ENCODE data around the gene ATF7IP. TPM values are rescaled to one million over a fixed set of nuclear protein-coding genes. Genes with fewer than 3 reads are reported as not detected.

Gene ATF7IP
- polyA plus RNA-seq, 1 of the 3 experiments (the other 2 are of a cell fraction) = 2.8 TPM

DNA sequence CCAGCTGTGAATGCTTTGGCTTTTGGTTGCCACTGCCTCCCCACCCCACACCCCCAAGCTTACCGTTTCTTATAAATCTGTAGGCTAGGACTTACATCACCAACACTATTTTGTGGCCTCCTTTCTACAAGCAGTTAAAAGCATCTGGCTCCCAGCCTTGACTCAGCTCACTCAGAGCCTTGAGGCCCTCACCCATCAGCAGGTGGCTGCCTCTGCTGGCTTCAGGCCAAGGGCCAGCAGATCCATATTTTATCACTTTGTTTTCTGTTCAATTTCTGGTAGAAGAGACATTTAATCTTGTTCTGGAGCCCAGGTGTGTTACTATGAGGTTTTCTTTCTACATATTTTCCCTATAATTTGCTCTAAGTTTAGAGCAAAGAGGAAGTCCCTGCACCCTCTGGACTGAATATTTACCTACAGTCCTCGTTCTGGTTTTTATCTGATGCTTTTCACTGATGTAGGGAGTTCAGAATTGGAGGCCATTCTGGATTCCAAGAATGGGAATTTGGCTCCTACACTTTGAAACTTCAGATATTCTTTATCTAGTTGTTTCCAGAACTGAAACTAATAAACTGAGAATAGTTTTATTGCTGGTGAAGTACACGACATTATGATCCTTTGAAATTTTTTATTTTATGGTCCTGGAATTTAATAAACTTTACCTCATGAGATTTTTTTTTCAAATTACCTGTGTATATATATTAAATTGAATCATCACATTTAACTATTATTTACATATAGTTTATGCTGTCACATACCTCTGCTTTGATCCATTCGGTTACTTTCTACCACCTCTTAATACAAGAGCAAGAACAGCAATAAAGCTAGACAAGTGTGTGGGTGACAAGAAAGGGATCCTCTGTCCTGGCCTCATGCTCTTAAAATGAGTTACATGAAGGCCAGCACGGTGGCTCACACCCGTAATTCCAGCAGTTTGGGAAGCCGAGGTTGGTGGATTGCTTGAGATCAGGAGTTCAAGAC is 180.0 kb downstream of the ATF7IP start:
- Histone ChIP-seq H3K36me3 (replicated peaks in 1 of 2; ENCODE audit: control insufficient read depth in 1 of 2, insufficient read depth in 2 of 2, low read length in 1 of 2) (no peaks in the 10 kb centered on the region), H3K9ac (no peak overlapping the region), H3K4me2 (no peak overlapping the region), H3K4me3 (ENCODE audit: low read depth in 2 of 2, low read length in 1 of 2) (no peak overlapping the region), H4K20me1 (ENCODE audit: insufficient read depth) (no peaks in the 10 kb centered on the region), H3F3A (replicated peaks; ENCODE audit: insufficient read depth) (no peaks in the 10 kb centered on the region), H3K9me2 (no peaks in the 10 kb centered on the region), H3K79me2 (ENCODE audit: insufficient read depth) (no peaks in the 10 kb centered on the region), H3K4me1 (ENCODE audit: control insufficient read depth in 1 of 2, insufficient read depth in 2 of 2, low read depth in 1 of 2, low read length in 1 of 2) (no peaks in the 10 kb centered on the region), H3K27ac (ENCODE audit: low read depth in 2 of 2, low read length in 1 of 2) (no peak overlapping the region), H2AFZ (ENCODE audit: low read depth) (no peak overlapping the region), H3K27me3 (ENCODE audit: insufficient read depth) (no peaks in the 10 kb centered on the region), H3K9me3 (no peaks in the 10 kb centered on the region)
- POLR2A ChIA-PET = no interaction called here
- CTCF ChIA-PET = interaction anchor here (0.6 kb wide), 1 partner anchor 1724 kb away, joined by 4 read pairs; no protein-coding TSS in a partner anchor
- no peak for DNase-seq
- WGBS (ENCODE audit: low lambda C conversion rate) = 34% methylated on average over 7 of the region's 7 CpGs
- no peak for TF ChIP-seq NRF1 (IDR thresholded peaks at IDR 0.05; ENCODE audit: low read depth, low read length)
- TF ChIP-seq SMC3 (IDR thresholded peaks at IDR 0.05; ENCODE audit: low read depth, low read length) = no peak
- TF ChIP-seq FOXJ3 (CRISPR knock-in tag; IDR thresholded peaks at IDR 0.05) = no peak
- TF ChIP-seq CHD2 (IDR thresholded peaks at IDR 0.05; ENCODE audit: low read length, partially characterized antibody) = no peak
- no peak for TF ChIP-seq SIN3A (IDR thresholded peaks at IDR 0.05; ENCODE audit: borderline replicate concordance, low read depth, low read length)
- no peak for TF ChIP-seq FOXM1 (IDR thresholded peaks at IDR 0.05; ENCODE audit: low read depth)
- no peak for TF ChIP-seq YY1 (IDR thresholded peaks at IDR 0.05; ENCODE audit: low read depth)
- TF ChIP-seq MAX (IDR thresholded peaks at IDR 0.05; ENCODE audit: low read depth) = no peak
- no peak for TF ChIP-seq RXRA (IDR thresholded peaks at IDR 0.05; ENCODE audit: borderline replicate concordance, low read depth)
- TF ChIP-seq, protein P1, sequence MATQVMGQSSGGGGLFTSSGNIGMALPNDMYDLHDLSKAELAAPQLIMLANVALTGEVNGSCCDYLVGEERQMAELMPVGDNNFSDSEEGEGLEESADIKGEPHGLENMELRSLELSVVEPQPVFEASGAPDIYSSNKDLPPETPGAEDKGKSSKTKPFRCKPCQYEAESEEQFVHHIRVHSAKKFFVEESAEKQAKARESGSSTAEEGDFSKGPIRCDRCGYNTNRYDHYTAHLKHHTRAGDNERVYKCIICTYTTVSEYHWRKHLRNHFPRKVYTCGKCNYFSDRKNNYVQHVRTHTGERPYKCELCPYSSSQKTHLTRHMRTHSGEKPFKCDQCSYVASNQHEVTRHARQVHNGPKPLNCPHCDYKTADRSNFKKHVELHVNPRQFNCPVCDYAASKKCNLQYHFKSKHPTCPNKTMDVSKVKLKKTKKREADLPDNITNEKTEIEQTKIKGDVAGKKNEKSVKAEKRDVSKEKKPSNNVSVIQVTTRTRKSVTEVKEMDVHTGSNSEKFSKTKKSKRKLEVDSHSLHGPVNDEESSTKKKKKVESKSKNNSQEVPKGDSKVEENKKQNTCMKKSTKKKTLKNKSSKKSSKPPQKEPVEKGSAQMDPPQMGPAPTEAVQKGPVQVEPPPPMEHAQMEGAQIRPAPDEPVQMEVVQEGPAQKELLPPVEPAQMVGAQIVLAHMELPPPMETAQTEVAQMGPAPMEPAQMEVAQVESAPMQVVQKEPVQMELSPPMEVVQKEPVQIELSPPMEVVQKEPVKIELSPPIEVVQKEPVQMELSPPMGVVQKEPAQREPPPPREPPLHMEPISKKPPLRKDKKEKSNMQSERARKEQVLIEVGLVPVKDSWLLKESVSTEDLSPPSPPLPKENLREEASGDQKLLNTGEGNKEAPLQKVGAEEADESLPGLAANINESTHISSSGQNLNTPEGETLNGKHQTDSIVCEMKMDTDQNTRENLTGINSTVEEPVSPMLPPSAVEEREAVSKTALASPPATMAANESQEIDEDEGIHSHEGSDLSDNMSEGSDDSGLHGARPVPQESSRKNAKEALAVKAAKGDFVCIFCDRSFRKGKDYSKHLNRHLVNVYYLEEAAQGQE (IDR thresholded peaks at IDR 0.05; ENCODE audit: low read depth, low read length) = no peak
- no peak for TF ChIP-seq RCOR1 (IDR thresholded peaks at IDR 0.05; ENCODE audit: low read length)
- TF ChIP-seq TCF12 (IDR thresholded peaks at IDR 0.05) = no peak
- TF ChIP-seq, protein P2, sequence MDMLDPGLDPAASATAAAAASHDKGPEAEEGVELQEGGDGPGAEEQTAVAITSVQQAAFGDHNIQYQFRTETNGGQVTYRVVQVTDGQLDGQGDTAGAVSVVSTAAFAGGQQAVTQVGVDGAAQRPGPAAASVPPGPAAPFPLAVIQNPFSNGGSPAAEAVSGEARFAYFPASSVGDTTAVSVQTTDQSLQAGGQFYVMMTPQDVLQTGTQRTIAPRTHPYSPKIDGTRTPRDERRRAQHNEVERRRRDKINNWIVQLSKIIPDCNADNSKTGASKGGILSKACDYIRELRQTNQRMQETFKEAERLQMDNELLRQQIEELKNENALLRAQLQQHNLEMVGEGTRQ (IDR thresholded peaks at IDR 0.05; ENCODE audit: borderline replicate concordance, low read depth, low read length) = no peak
- no peak for TF ChIP-seq POLR2AphosphoS5 (IDR thresholded peaks at IDR 0.05; ENCODE audit: low read depth, low read length)
- TF ChIP-seq GATA2 (CRISPR knock-in tag; IDR thresholded peaks at IDR 0.05) = no peak
